GM10266 (cell line): Measurements from ENCODE around the gene NLRP1.
A peak's percentile ranks its signal among the peaks of the same experiment; 100 is the strongest.

Experiments used
- DNase-seq: peaks from one replicate; pipeline ENCODE4 v3.0.0; 2012; ENCODE audit errors: extremely low spot score
- TF ChIP-seq, protein P1 (sequence below): IDR thresholded peaks from 2 replicates; pipeline ENCODE4 v1.5.1; 2012; ENCODE audit warnings: mild to moderate bottlenecking, low read depth; ENCODE audit not compliant: control insufficient read depth, insufficient read depth; ENCODE audit errors: missing control alignments

NLRP1 gene

DNA sequence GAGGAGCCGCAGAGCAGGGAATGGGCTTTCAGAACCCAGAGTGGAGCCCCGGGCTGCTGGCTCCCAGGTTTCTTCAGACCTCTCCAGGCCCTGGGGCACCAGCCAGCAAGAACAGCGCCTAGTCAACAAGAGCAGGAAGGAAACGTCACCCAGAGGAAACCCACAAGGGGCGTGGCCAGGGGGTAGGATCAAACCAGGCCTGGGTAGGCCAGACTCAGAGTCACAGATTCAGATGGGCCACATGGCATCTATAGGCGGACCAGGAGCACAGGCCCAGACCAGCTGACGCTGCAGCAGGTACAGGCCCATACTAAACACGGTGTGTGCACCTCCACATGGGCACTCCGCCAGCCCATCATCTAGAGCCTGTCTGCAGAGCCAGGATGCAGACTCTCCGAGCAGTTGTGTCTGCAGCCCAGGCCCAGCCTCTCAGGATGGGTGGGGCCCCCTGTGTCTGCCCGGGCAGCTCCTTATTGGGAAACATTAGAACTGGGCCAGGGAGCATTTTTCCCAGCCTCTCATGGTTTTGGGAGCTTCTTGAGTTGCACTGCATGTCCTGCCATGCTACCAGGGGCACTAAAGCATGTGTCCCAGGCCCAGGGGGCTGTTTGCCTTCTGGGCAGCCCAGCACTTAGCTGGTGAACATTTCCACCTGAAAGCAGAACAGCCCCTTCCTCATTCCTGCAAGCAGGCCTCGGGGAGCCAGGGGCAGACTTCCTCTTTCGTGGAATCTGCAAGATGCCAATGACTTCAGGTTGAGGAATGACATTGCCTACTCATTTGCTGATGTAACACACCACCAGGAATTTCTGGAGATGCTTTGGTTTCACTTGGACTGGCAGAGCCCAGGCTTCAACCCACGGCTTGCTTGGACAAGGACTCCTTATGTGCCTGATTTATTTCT lies at the start of gene NLRP1:
TSS of gene NLRP1 (minus strand) at position 127 of the 904 bp plus-strand sequence. CDS start 552 bp downstream, outside the sequence.
- peak; percentile 84 for DNase-seq
- TF ChIP-seq, protein P1, sequence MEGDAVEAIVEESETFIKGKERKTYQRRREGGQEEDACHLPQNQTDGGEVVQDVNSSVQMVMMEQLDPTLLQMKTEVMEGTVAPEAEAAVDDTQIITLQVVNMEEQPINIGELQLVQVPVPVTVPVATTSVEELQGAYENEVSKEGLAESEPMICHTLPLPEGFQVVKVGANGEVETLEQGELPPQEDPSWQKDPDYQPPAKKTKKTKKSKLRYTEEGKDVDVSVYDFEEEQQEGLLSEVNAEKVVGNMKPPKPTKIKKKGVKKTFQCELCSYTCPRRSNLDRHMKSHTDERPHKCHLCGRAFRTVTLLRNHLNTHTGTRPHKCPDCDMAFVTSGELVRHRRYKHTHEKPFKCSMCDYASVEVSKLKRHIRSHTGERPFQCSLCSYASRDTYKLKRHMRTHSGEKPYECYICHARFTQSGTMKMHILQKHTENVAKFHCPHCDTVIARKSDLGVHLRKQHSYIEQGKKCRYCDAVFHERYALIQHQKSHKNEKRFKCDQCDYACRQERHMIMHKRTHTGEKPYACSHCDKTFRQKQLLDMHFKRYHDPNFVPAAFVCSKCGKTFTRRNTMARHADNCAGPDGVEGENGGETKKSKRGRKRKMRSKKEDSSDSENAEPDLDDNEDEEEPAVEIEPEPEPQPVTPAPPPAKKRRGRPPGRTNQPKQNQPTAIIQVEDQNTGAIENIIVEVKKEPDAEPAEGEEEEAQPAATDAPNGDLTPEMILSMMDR: no peak

DNA sequence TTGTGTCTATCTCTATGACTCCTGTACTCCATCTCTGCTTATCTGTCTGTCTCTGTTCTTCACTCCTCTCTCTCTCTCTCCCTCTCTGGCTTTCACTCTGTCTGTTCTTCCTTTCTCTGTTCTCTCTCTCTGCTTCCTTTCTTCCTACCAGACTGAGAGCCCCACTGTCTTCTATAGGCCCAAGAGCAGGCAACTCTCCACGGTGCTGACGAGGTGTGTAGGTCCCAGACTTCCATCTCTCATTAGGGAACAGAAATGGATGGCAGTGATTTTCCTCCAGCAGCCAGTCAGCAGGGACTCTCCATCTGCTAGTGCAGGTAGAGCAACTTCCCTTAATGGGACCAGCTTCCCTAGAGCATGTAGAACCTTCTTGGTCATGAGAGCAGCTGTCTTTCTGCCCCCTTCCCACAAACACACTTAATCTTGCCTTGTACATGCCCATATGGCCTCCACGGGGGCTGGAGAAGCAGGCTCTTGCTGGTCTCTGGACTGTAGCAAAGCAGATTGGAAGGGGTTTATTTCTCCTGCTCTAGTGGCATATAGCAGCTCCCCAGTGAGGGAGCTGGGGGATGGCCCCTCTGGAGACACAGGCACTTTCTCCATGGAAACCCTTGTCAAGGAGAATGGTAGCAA lies 47.8 kb upstream of the NLRP1 start:
- TF ChIP-seq, protein P1: no peak

DNA sequence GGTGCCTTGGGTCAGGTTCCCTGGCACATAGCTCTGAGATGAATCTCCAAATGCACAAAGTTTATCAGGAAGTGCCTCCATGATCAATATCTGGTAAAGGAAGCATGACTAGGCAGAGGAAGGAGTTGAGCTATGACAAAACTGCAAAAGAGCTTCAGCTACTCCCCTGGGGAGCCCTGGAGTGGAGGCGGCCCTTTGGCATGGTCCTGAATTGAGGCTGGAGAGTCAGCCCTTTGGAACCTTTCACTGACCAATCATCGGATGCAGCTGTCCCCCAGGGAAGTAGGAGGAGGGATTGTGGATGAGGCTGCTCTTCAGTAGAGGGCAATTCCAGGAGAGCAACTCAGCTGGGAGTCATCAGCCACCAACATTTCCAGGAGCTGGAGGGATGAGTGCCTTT lies 46.1 kb upstream of the NLRP1 start:
- no peak for DNase-seq
- TF ChIP-seq, protein P1: no peak

More for the DNA sequence above, 47.8 kb upstream of the NLRP1 start:
- DNase-seq: no peak

DNA sequence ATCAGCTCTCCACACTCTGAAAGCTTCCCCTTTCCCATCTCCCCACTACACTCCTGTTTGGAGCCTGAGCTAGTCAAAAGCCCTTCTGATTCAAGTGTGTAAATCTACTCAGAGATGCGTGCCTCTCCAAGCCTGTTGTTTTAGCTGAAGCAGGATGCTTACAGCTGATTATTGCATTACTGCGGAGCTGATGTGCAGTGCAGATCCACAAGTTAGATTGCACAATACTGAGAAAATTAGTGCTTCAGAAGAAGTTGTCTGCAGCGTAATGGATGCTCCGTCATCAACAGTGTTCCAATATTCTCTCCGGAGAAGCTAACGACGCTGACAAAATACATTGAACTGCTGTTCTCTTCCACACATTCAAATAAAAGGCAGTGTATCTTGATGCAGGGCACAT lies 44.8 kb upstream of the NLRP1 start:
- DNase-seq: no peak
- TF ChIP-seq, protein P1: no peak

DNA sequence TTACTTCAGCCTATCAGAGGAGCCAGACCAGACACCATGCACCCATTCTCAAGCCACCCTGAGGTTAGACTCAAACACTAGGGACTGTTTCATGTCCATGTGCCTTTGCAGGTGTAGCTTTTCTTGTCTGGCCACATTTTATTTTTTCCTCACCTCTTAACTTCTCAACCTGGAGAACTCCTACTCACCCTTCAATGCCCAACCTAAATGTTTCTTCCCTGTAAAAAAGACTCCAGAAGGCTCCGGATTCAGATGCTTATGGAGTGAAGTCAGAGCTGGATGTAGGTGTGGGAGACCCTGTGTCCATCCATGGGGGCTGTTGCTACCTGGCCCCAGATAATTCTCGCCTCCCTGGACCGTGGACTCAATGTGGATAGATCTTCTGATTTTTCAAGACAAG lies 44.0 kb upstream of the NLRP1 start:
- TF ChIP-seq, protein P1: no peak
- DNase-seq: no peak

DNA sequence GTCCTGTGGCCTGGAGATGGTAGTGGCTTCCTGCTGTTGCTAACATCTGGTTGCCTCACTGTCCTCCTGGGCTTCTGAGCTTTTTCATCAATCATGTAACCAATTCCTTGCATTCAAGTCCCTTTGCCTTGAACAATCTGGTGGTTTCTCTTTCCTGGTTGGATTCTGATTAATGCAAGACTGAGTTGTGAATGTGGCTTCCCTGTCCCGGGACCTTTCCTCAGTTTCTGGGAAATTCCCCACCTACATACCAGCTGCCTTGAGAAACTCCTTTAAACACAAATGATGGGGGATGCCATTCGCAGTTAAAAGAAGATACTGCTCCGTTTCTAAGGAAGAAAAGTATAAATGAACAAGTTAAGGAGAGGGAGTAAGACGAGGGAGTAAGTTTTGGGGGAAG lies 39.9 kb upstream of the NLRP1 start:
- DNase-seq: no peak
- TF ChIP-seq, protein P1: no peak

DNA sequence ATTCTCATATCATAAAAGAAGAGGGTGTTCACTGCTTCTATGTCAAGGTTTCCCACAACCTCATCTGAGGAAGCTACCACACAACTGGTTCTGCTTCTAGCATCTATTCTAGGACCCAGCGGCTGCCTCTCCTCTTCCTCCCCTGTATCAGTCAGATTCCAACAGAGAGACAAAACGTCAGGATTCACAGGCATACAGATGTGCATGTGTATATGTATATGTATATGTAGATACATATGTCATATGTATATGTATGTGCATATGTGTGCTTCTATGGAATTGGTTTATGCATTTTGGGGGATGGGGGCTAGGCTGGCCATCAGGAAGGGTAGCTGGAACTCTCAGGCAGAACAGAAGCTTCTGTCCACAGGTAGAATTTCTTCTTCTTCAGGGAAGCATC lies 37.4 kb upstream of the NLRP1 start:
- TF ChIP-seq, protein P1: no peak

More for the DNA sequence above, 37.4 kb upstream of the NLRP1 start:
- no peak for DNase-seq
